ENCODE measurements around the gene NCR3LG1.

GRCh38 chr11:17418444-17419081 lies 67.0 kb downstream of the NCR3LG1 start:
- TF ChIP-seq CTCF (IDR thresholded peaks at IDR 0.05) (no peak), EP300 (IDR thresholded peaks at IDR 0.05) (no peak), POLR2A (IDR thresholded peaks at IDR 0.05) (no peak)
